ENCODE results near the gene SRR. TPM values are rescaled to one million over a fixed set of nuclear protein-coding genes. Genes with fewer than 3 reads are reported as not detected.

The SRR gene
- total and polyA plus RNA-seq, 8 donors: 2.0 to 9.9 (median 5.2) TPM

GRCh38 chr17:2343421-2343820, 39.7 kb downstream of the SRR start:
- Histone ChIP-seq H3K4me1 (peaks cover 0 to 8% (median 0%) of the 10 kb centered on the region in 3 donors), H3K27ac (no peak overlapping the region), H3K36me3 (no peaks in the 10 kb centered on the region), H3K27me3 (no peaks in the 10 kb centered on the region), H3K4me3 (no peak overlapping the region), H3K9me3 (no peaks in the 10 kb centered on the region)
- intact Hi-C loops (cut with DNase I): no loop called here
- no peak for TF ChIP-seq CTCF (IDR thresholded peaks at IDR 0.05)
- no peak for ATAC-seq
- DNase-seq: no peak
- WGBS, 2 donors: 60 to 63% methylated on average over 5 of the region's 5 CpGs
- no peak for FAIRE-seq

GRCh38 chr17:2344528-2344927, 40.8 kb downstream of the SRR start:
- no peaks in the 10 kb centered on the region for H3K9me3 ChIP-seq
- H3K4me3 ChIP-seq: no peak overlapping the region
- no peaks in the 10 kb centered on the region for H3K36me3 ChIP-seq
- intact Hi-C loops (cut with DNase I): no loop called here
- DNase-seq (no peak), ATAC-seq (no peak), FAIRE-seq (no peak)
- TF ChIP-seq CTCF (IDR thresholded peaks at IDR 0.05): no peak
- peaks cover 0 to 8% (median 0%) of the 10 kb centered on the region in 3 donors for H3K4me1 ChIP-seq
- H3K27me3 ChIP-seq: no peaks in the 10 kb centered on the region
- H3K27ac ChIP-seq: no peak overlapping the region
- WGBS, 2 donors: 85 to 86% methylated on average over 10 of the region's 10 CpGs

GRCh38 chr17:2346475-2346874, 42.7 kb downstream of the SRR start:
- no peaks in the 10 kb centered on the region for H3K36me3 ChIP-seq
- no peak for ATAC-seq
- FAIRE-seq: no peak
- no peak for DNase-seq
- H3K4me1 ChIP-seq: peaks cover 0 to 8% (median 0%) of the 10 kb centered on the region in 3 donors
- H3K27me3 ChIP-seq: no peaks in the 10 kb centered on the region
- H3K4me3 ChIP-seq: no peak overlapping the region
- intact Hi-C loops (cut with DNase I): no loop called here
- no peak for TF ChIP-seq CTCF (IDR thresholded peaks at IDR 0.05)
- 86 to 90% methylated on average over 8 of the region's 8 CpGs for WGBS, 2 donors
- no peak overlapping the region for H3K27ac ChIP-seq
- no peaks in the 10 kb centered on the region for H3K9me3 ChIP-seq

GRCh38 chr17:2347805-2348685, 44.3 kb downstream of the SRR start:
- FAIRE-seq: no peak
- ATAC-seq: peak; percentile 74 to 87 (median 86)

More at GRCh38 chr17:2347805-2348685, 44.3 kb downstream of the SRR start:
- peak overlapping the region in 2 of 4 donors; percentile 35 to 36 for H3K27ac ChIP-seq
- WGBS, 2 donors: 61 to 62% methylated on average over 11 of the region's 11 CpGs
- intact Hi-C loops (cut with DNase I): no loop called here
- H3K4me1 ChIP-seq: peaks cover 0 to 8% (median 0%) of the 10 kb centered on the region in 3 donors
- no peaks in the 10 kb centered on the region for H3K27me3 ChIP-seq
- no peaks in the 10 kb centered on the region for H3K36me3 ChIP-seq
- DNase-seq: peak in 1 of 6 donors; percentile 49
- TF ChIP-seq CTCF (IDR thresholded peaks at IDR 0.05): no peak
- no peak overlapping the region for H3K4me3 ChIP-seq
- H3K9me3 ChIP-seq: no peaks in the 10 kb centered on the region

All from pancreas (tissue), 10 donors.